Measurements from ENCODE around the gene ZNF764. TPM values are rescaled to one million over a fixed set of nuclear protein-coding genes. Genes with fewer than 3 reads are reported as not detected.

Gene ZNF764
- total and polyA plus RNA-seq, 9 of the 15 experiments (the other 6 are each of a cell fraction or from before 2014, with no cell fraction given), result 0.69 to 10.1 (median 4.1) TPM

- peak; percentile 54; a peak in 2 of 4 replicates for TF ChIP-seq SIX5 (IDR thresholded peaks at IDR 0.05; ENCODE audit: borderline replicate concordance in 1 of 2, insufficient read depth in 1 of 2, low read depth in 1 of 2, low read length in 2 of 2)
- TF ChIP-seq ARID4B (CRISPR knock-in tag; IDR thresholded peaks at IDR 0.05), result peak; percentile 91
- peak; percentile 81 to 88 for TF ChIP-seq MNT (conservative IDR thresholded peaks at IDR 0.05)
- TF ChIP-seq ZC3H8 (IDR thresholded peaks at IDR 0.05), result no peak
- TF ChIP-seq BRD9 (IDR thresholded peaks at IDR 0.05; ENCODE audit: low read depth, partially characterized antibody), result peak; percentile 53
- TF ChIP-seq ZKSCAN1 (IDR thresholded peaks at IDR 0.05; ENCODE audit: low read depth, low read length), result peak; percentile 10
- no peak for TF ChIP-seq ZNF695 (CRISPR knock-in tag; IDR thresholded peaks at IDR 0.05)
- TF ChIP-seq TFE3 (CRISPR knock-in tag; IDR thresholded peaks at IDR 0.05), result no peak
- TF ChIP-seq GATAD2A (IDR thresholded peaks at IDR 0.05), result no peak
- peak; percentile 53; the same call in 1 of the 2 replicates for TF ChIP-seq PML (IDR thresholded peaks at IDR 0.05; ENCODE audit: low read length)
- peak; percentile 60 for TF ChIP-seq MAX (CRISPR knock-in tag; IDR thresholded peaks at IDR 0.05)
- TF ChIP-seq TEAD1 (CRISPR knock-in tag; IDR thresholded peaks at IDR 0.05), result peak; percentile 48 to 58; a peak in 3 of 4 replicates
- TF ChIP-seq MLLT1 (IDR thresholded peaks at IDR 0.05), result no peak
- TF ChIP-seq, protein P1, sequence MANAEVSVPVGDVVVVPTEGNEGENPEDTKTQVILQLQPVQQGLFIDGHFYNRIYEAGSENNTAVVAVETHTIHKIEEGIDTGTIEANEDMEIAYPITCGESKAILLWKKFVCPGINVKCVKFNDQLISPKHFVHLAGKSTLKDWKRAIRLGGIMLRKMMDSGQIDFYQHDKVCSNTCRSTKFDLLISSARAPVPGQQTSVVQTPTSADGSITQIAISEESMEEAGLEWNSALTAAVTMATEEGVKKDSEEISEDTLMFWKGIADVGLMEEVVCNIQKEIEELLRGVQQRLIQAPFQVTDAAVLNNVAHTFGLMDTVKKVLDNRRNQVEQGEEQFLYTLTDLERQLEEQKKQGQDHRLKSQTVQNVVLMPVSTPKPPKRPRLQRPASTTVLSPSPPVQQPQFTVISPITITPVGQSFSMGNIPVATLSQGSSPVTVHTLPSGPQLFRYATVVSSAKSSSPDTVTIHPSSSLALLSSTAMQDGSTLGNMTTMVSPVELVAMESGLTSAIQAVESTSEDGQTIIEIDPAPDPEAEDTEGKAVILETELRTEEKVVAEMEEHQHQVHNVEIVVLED (CRISPR knock-in tag; IDR thresholded peaks at IDR 0.05), result peak; percentile 54
- peak; percentile 12 for TF ChIP-seq TBP (optimal IDR thresholded peaks at IDR 0.05; ENCODE audit: low read depth, low read length)
- TF ChIP-seq THRAP3 (IDR thresholded peaks at IDR 0.05; ENCODE audit: borderline replicate concordance), result no peak
Measured at GRCh38 chr16:30526823-30527634, 31.1 kb downstream of the ZNF764 start (continued).

All from K562 (cell line).